Left lung (tissue), 10 donors: Measurements from ENCODE around the gene ABRACL. TPM values are rescaled to one million over a fixed set of nuclear protein-coding genes. Genes with fewer than 3 reads are reported as not detected.

Experiments
- ATAC-seq: fragments of 200-7000 bp; cut with Tn5 transposase; one replicate; pipeline ENCODE4 v1.9.1; 2020; ENCODE audit warnings: moderate library complexity
- DNase-seq, 4 donors: peaks; one replicate each; pipeline ENCODE4 v3.0.0-alpha.2; 2013 to 2020
- H3K27ac ChIP-seq, 2 donors: fragments of 200-600 bp; sonication (generic) in 1 of 2; one replicate each; pipeline versions ENCODE4 v1.5.0 to v1.8.0; 2020 to 2021
- H3K27me3 ChIP-seq, 2 donors: fragments of 200-600 bp; sonication (generic) in 1 of 2; one replicate each; pipeline versions ENCODE4 v1.5.0 to v1.8.0; 2020 to 2021
- H3K36me3 ChIP-seq, 2 donors: fragments of 200-600 bp; sonication (generic) in 1 of 2; one replicate each; pipeline versions ENCODE4 v1.5.0 to v1.8.0; 2020 to 2021
- H3K4me1 ChIP-seq, 2 donors: fragments of 200-600 bp; one replicate each; pipeline ENCODE4 v1.8.0; 2021
- H3K4me3 ChIP-seq, 2 donors: fragments of 200-600 bp; sonication (generic) in 1 of 2; one replicate each; pipeline versions ENCODE4 v1.5.0 to v1.8.0; 2020 to 2021; ENCODE audit warnings: mild to moderate bottlenecking in 1 of 2
- H3K9me3 ChIP-seq, 2 donors: fragments of 200-600 bp; sonication (generic) in 1 of 2; one replicate each; pipeline versions ENCODE4 v1.5.0 to v1.8.0; 2020 to 2021
- intact Hi-C, 2 donors: fragments of 100-400 bp; cut with DNase I; formaldehyde crosslinking; loops; one replicate each; pipeline versions ENCODE4 v1.11.2 to v1.14.2; 2022
- polyA plus RNA-seq, 6 donors: library from polyadenylated mRNA; unstranded; fragments of 120-200 nt; gene quantifications; one replicate each; pipeline ENCODE4 v1.2.1, GENCODE V29; 2013; ENCODE audit not compliant: insufficient read length in 6 of 6
- total RNA-seq, 2 donors: library from RNA; stranded (reverse); fragmentation: NEBNext Ultra II Directional; extraction: Animal tissue kit (Norgen Biotek cat#: 25700); gene quantifications; one replicate each; pipeline ENCODE4 v1.2.1, GENCODE V29; 2021
- TF ChIP-seq, protein P1 (sequence below), 2 donors: fragments of 200-600 bp; sonication (generic) in 1 of 2; IDR thresholded peaks; one replicate each; pipeline versions ENCODE4 v1.5.0 to v1.8.0; 2021; ENCODE audit warnings: antibody characterized with exemption in 2 of 2
- donor health status: DM: no; HTN: yes; CAD: no.
- donor health status: DM: no; HTN: no; CAD: no.

ABRACL gene
- total and polyA plus RNA-seq, 8 donors = 26.0 to 40.2 (median 30.2) TPM

DNA sequence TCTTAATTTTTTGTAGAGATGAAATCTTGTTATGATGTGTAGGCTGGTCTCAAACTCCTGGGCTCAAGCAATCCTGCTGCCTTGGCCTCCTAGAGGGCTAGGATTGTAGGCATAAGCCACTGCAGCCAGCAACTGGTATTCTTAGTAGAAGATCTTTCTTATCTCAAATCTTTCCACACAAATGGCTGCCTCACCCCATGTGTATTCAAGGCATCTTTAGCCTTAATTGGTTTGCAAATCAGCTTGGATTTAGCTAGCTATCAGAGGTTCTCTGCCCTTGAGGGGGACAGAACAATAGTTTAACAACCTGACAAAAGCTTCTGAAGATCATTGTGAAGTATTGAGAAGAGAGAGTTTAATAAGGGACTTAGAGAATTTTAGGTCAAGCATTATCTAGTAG is 17.9 kb upstream of the ABRACL start:
- Histone ChIP-seq H3K4me3 (no peak overlapping the region), H3K27ac (no peak overlapping the region), H3K4me1 (no peaks in the 10 kb centered on the region), H3K9me3 (no peaks in the 10 kb centered on the region), H3K27me3 (no peaks in the 10 kb centered on the region), H3K36me3 (no peaks in the 10 kb centered on the region)
- intact Hi-C loops = no loop called here
- DNase-seq (no peak), ATAC-seq (no peak)
- TF ChIP-seq, protein P1, sequence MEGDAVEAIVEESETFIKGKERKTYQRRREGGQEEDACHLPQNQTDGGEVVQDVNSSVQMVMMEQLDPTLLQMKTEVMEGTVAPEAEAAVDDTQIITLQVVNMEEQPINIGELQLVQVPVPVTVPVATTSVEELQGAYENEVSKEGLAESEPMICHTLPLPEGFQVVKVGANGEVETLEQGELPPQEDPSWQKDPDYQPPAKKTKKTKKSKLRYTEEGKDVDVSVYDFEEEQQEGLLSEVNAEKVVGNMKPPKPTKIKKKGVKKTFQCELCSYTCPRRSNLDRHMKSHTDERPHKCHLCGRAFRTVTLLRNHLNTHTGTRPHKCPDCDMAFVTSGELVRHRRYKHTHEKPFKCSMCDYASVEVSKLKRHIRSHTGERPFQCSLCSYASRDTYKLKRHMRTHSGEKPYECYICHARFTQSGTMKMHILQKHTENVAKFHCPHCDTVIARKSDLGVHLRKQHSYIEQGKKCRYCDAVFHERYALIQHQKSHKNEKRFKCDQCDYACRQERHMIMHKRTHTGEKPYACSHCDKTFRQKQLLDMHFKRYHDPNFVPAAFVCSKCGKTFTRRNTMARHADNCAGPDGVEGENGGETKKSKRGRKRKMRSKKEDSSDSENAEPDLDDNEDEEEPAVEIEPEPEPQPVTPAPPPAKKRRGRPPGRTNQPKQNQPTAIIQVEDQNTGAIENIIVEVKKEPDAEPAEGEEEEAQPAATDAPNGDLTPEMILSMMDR (IDR thresholded peaks at IDR 0.05) = no peak

DNA sequence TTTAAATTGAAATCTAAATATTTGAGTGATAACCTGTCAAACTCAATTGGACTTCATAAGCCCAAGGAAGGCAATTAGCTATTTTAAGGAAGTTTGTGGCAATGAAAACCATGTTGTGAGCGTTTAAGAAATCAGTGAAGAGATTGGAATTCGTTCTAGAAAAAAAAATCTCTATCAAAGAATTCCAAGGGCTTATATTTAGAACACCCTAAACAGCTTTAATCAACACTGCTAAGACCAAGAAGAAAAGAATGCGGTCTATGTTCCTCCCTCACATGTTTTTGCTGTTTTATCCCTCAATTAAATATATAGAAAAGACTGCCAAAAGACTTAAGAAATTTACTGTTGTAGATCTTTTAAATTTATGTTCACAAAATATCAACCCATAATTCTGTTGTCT is 16.6 kb upstream of the ABRACL start:
- Histone ChIP-seq H3K4me1 (no peaks in the 10 kb centered on the region), H3K36me3 (no peaks in the 10 kb centered on the region), H3K4me3 (no peak overlapping the region), H3K27ac (no peak overlapping the region), H3K27me3 (no peaks in the 10 kb centered on the region), H3K9me3 (no peaks in the 10 kb centered on the region)
- TF ChIP-seq, protein P1 (IDR thresholded peaks at IDR 0.05) = no peak
- intact Hi-C loops = no loop called here
- ATAC-seq (no peak), DNase-seq (no peak)

DNA sequence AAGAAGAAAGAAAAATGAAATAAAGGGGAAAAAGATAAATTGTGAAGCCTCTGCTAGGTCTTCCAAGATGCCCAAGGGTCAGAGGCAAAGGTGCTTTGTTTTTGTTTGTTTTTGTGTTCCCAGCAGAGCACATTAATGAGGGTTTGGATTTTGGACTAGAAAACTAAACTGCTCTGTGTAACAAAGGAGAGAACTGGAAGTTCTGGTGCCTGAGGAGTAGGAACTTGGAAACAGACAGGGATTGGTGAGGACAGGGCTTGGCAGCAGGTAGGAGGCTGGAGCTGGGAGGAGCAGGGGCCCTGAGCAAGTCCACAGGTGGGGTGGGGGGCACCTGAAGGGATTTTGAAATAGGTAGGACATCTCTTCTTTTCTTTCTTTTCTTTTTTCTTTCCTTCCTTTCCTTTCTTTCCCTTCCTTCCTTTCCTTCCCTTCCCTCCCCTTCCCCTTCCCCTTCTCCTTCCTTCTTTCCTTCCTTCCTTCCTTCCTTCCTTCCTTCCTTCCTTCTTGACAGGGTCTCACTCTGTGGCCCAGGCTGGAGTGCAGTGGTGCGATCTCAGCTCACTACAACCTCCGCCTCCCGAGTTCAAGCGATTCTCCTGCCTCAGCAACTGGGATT is 15.3 kb upstream of the ABRACL start:
- TF ChIP-seq, protein P1 (IDR thresholded peaks at IDR 0.05) = no peak
- intact Hi-C loops = no loop called here
- DNase-seq (no peak), ATAC-seq (no peak)
- Histone ChIP-seq H3K27ac (no peak overlapping the region), H3K27me3 (no peaks in the 10 kb centered on the region), H3K4me3 (no peak overlapping the region), H3K36me3 (no peaks in the 10 kb centered on the region), H3K4me1 (no peaks in the 10 kb centered on the region), H3K9me3 (no peaks in the 10 kb centered on the region)

DNA sequence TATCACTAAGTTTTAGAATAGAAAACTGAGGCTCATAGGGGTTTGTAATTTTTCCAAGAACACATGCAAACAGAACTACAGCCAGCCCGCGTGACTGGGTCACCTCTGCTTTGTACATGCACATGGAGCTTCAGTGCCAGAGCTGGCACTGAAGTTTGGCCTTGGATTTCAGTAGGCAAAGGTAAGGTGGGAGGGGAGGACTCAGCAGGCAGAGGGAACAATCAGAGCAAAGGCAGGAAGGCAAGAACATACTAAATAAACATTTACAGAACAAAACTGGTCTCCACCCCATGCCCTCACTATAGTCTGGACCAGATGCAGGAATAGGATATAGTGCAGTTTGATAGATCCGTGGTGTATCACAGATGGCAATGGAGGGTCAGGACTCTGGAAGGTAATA is 13.6 kb upstream of the ABRACL start:
- no peaks in the 10 kb centered on the region for H3K4me1 ChIP-seq
- TF ChIP-seq, protein P1 (IDR thresholded peaks at IDR 0.05) = no peak
- DNase-seq (no peak), ATAC-seq (no peak)
- intact Hi-C loops = no loop called here
- no peak overlapping the region for H3K27ac ChIP-seq
- no peaks in the 10 kb centered on the region for H3K36me3 ChIP-seq
- no peaks in the 10 kb centered on the region for H3K27me3 ChIP-seq
- H3K4me3 ChIP-seq = no peak overlapping the region
- H3K9me3 ChIP-seq = no peaks in the 10 kb centered on the region

DNA sequence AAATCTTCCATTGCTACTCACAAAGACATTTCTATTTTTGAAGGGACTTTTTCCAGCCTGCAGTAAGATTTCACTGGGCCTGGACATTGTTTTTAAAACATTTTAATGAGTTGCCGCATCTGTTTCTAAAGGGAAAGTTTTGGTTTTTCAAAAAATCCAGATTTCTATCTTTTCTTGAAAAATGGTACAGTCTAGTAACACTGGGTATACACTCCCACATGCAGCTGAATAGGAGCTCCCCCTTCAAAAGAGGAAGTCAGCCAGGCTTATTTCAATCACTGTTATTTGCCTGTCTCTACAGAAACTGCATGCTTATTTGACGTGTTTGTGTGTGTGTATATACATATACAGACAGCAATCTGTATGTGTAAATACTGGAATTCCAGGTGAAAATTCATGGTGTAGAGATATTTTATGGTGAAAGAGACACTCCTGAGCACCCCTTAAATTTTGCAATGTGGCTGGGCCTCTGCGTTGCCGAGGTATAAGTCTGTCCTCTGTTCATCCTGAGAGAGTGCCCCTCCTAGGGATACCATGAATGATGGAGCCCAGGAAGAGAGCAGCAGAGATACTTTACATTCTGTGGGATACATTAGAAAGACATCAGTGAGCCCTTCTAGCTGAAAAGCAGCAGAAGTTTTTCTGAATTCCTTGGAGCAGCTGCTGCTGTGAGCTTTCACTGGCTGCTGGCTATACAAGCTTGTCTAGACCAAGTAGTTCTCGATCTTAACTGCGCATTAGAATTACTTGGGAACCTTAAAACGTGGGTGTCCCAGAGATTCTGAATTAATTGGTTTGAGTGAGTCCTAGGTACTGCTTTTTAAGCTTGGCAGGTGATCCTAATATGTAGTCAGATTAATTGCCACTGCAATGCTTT is 12.0 kb upstream of the ABRACL start:
- Histone ChIP-seq H3K27me3 (no peaks in the 10 kb centered on the region), H3K9me3 (no peaks in the 10 kb centered on the region), H3K4me3 (no peak overlapping the region), H3K4me1 (no peaks in the 10 kb centered on the region), H3K36me3 (no peaks in the 10 kb centered on the region), H3K27ac (no peak overlapping the region)
- DNase-seq (peak in 2 of 4 donors; percentile 16 to 19), ATAC-seq (peak; percentile 36)
- intact Hi-C loops = no loop called here
- TF ChIP-seq, protein P1 (IDR thresholded peaks at IDR 0.05) = no peak
